Naive thymus-derived CD4-positive, alpha-beta T cell (primary cell): ENCODE data around the gene GRK1. TPM values are rescaled to one million over a fixed set of nuclear protein-coding genes. Genes with fewer than 3 reads are reported as not detected.
A peak's percentile ranks its signal among the peaks of the same experiment; 100 is the strongest.

Experiments used
- ATAC-seq: fragments of 150-1000 bp; cut with Tn5 transposase; 2 replicates; pipeline ENCODE4 v1.10.0; 2021; ENCODE audit warnings: mild to moderate bottlenecking, moderate library complexity
- CTCF ChIA-PET: fragments of 350-600 bp; sonication (Branson Sonifier 250); formaldehyde crosslinking; loops from one replicate; lab custom pipeline; 2021; ENCODE audit warnings: antibody characterized with exemption; lab: Charles Lee
- POLR2A ChIA-PET: fragments of 350-600 bp; sonication (Branson Sonifier 250); formaldehyde crosslinking; loops from one replicate; lab custom pipeline; 2021; ENCODE audit warnings: antibody characterized with exemption, inconsistent platforms; lab: Charles Lee
- DNase-seq, 9 donors: peaks; one replicate each; pipeline versions ENCODE4 v3.0.0 to v3.0.0-alpha.2; 2020 to 2022; ENCODE audit warnings: mixed read lengths in 1 of 9
- H3K27ac ChIP-seq: one replicate; pipeline ENCODE4 v1.7.0; 2013; ENCODE audit warnings: mild to moderate bottlenecking, low read depth, low read length, moderate library complexity
- H3K27me3 ChIP-seq, 2 donors: one replicate each; pipeline ENCODE4 v1.7.0; 2013; ENCODE audit warnings: low read length in 2 of 2, mild to moderate bottlenecking in 2 of 2, moderate library complexity in 2 of 2; ENCODE audit not compliant: control insufficient read depth in 2 of 2, insufficient read depth in 2 of 2
- H3K36me3 ChIP-seq, 3 experiments: 1 replicate in 2 of 3; 2 replicates in 1 of 3; pipeline ENCODE4 v1.7.0; 2013; ENCODE audit warnings: low read length in 3 of 3, mild to moderate bottlenecking in 3 of 3, moderate library complexity in 1 of 3; ENCODE audit not compliant: insufficient read depth in 3 of 3, control insufficient read depth in 2 of 3
- H3K4me1 ChIP-seq, 2 donors: one replicate each; pipeline ENCODE4 v1.7.0; 2013; ENCODE audit warnings: low read length in 2 of 2, mild to moderate bottlenecking in 2 of 2, moderate library complexity in 1 of 2; ENCODE audit not compliant: control insufficient read depth in 2 of 2, insufficient read depth in 2 of 2
- H3K4me3 ChIP-seq: 2 replicates; pipeline ENCODE4 v1.7.0; 2013; ENCODE audit warnings: mild to moderate bottlenecking, low read length
- H3K9me3 ChIP-seq, 3 experiments: 1 replicate in 2 of 3; 2 replicates in 1 of 3; pipeline ENCODE4 v1.7.0; 2013; ENCODE audit warnings: low read length in 3 of 3; ENCODE audit not compliant: control insufficient read depth in 2 of 3
- H3K27ac Mint-ChIP-seq, 9 donors: one replicate each; pipeline ENCODE4 v1.8.0; 2020 to 2022; ENCODE audit warnings: mixed read lengths in 9 of 9, mild to moderate bottlenecking in 8 of 9, moderate library complexity in 5 of 9, inconsistent platforms in 2 of 9
- H3K27me3 Mint-ChIP-seq, 5 donors: one replicate each; pipeline ENCODE4 v1.8.0; 2021 to 2022; ENCODE audit warnings: mixed read lengths in 5 of 5, mild to moderate bottlenecking in 1 of 5
- H3K36me3 Mint-ChIP-seq, 5 donors: one replicate each; pipeline ENCODE4 v1.8.0; 2020 to 2022; ENCODE audit warnings: mixed read lengths in 5 of 5, mild to moderate bottlenecking in 3 of 5, inconsistent platforms in 1 of 5
- H3K4me1 Mint-ChIP-seq, 7 donors: one replicate each; pipeline ENCODE4 v1.8.0; 2020 to 2022; ENCODE audit warnings: mixed read lengths in 7 of 7, mild to moderate bottlenecking in 3 of 7, inconsistent platforms in 1 of 7
- H3K4me3 Mint-ChIP-seq, 10 donors: one replicate each; pipeline ENCODE4 v1.8.0; 2020 to 2022; ENCODE audit warnings: mild to moderate bottlenecking in 10 of 10, mixed read lengths in 10 of 10, moderate library complexity in 6 of 10, inconsistent platforms in 2 of 10
- H3K9me3 Mint-ChIP-seq, 11 donors: one replicate each; pipeline ENCODE4 v1.8.0; 2020 to 2022; ENCODE audit warnings: mixed read lengths in 11 of 11, mild to moderate bottlenecking in 4 of 11, inconsistent platforms in 1 of 11, moderate library complexity in 1 of 11
- intact Hi-C, 2 donors: fragments of 100-400 bp; cut with micrococcal nuclease; formaldehyde crosslinking; loops; one replicate each; pipeline ENCODE4 v1.15.1; 2023
- polyA plus RNA-seq, 2 donors: library from polyadenylated mRNA; unstranded; fragments of 300-500 nt; fragmentation: Illumina TruSeq; gene quantifications; one replicate each; pipeline ENCODE4 v1.2.3, GENCODE V29; 2021
- total RNA-seq, 6 experiments: library from RNA in 5 of 6; stranded (reverse) in 5 of 6; gene quantifications; 1 replicate in 5 of 6; 2 replicates in 1 of 6; pipeline ENCODE4 v1.2.3 and lab custom pipeline; 2021 to 2026

The GRK1 gene
- total and polyA plus RNA-seq, 7 experiments from 2014 or later = not detected

DNA sequence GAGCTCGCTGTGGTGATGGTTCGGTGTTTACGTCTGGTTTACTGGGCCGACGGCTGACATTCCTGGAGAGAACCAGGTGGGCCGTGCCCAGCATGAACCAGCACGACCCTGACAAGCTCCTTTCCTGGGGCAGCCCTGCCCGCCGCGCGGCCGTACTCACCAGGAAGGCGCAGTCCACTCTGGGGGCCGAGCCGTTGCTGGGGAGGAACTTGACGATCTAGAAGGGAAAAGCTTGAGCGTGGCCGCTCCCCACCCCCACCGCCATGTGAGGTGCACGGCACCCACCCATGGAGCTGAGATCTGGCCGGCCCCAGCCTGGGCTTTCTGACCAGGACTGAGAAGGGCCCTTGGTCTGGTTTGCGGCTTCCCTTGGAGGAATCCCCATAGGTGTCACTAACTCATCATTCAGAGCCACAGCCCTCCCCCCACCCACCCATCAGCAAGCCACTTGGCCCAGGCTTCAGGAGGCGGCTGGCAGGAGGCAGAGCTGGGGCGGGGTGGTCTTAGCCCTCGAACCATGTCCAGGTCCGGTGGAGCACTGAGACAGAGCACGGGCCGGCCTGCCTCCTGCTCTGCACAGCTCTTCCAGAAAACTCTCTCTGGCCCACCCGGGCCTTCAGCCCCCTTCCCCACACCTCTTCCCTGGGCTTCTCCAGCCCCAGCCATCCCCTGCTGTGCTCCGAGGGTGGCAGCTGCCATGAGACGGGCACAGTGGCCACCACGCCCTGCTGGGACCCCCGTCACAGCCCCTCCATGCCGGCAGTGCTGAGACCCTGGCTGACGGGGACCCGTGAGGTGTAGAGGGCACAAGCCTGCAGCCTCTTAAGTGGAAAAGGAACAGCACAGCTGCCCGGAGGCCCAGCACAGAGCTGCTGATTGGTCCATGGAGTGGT lies 15.3 kb upstream of the GRK1 start:
- POLR2A ChIA-PET = no interaction called here
- Histone ChIP-seq H3K9me3 (no peaks in the 10 kb centered on the region), H3K4me3 (no peak overlapping the region), H3K4me1 (peaks cover 7 to 10% of the 10 kb centered on the region in 2 donors), H3K27ac (no peak overlapping the region), H3K36me3 (no peaks in the 10 kb centered on the region), H3K27me3 (no peaks in the 10 kb centered on the region)
- Mint-ChIP-seq H3K36me3 (no peaks in the 10 kb centered on the region), H3K27ac (no peak overlapping the region), H3K27me3 (no peaks in the 10 kb centered on the region), H3K9me3 (no peaks in the 10 kb centered on the region), H3K4me1 (peaks cover 4 to 23% (median 16%) of the 10 kb centered on the region in 7 donors), H3K4me3 (no peak overlapping the region)
- CTCF ChIA-PET = no interaction called here
- DNase-seq (no peak), ATAC-seq (no peak)
- intact Hi-C loops = no loop called here

DNA sequence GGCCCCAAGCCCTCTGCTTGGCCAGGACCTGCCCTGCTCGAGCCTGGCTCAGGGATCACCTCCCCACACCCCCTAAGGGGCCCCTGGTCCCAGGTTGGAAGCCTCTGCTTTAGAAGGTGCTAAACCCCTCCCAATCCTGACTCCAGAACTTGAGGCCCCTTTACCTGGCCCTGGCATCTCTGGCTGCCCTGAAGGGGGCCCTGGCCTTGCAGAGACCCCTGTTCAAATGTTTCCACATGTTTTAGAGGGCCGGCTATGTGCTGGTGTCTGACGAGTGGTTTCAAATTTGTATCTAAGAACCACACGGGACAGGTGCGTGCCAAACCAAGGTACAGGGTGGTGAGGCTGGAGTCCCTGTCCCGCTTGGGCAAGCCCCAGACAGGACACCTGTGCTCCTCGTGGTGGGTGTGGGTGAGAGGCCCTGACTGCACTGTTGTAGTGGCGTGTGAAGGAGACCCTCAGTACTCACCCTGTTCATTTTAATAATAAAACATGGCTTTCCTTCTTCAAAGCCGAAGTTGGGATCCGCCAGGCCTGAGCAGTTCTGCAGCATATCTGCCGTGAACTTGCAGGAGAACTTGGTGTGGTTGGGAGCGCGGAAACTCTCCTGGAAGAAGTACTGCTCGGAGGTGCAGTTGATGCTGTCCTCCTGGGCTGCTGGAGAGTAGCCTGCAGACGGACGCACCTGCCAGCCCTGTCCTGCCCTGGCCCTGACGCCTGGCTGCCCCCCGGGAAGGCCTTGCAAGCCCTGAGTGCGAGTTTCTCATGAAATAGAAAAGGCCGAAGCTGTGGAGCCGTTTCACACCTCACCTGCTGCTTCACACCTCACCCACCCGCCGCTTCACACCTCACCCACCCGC lies 14.4 kb upstream of the GRK1 start:
- no peak overlapping the region for H3K27ac ChIP-seq
- ChIA-PET CTCF (no interaction called here), POLR2A (no interaction called here)
- no peaks in the 10 kb centered on the region for H3K27me3 ChIP-seq
- H3K4me3 ChIP-seq = no peak overlapping the region
- H3K9me3 Mint-ChIP-seq = no peaks in the 10 kb centered on the region
- H3K27ac Mint-ChIP-seq = no peak overlapping the region
- DNase-seq (no peak), ATAC-seq (no peak)
- no peaks in the 10 kb centered on the region for H3K9me3 ChIP-seq
- H3K4me1 Mint-ChIP-seq = peaks cover 0 to 17% (median 7%) of the 10 kb centered on the region in 7 donors
- H3K4me3 Mint-ChIP-seq = no peak overlapping the region
- peaks cover 0 to 10% of the 10 kb centered on the region in 2 donors for H3K4me1 ChIP-seq
- no peaks in the 10 kb centered on the region for H3K36me3 ChIP-seq
- no peaks in the 10 kb centered on the region for H3K27me3 Mint-ChIP-seq
- intact Hi-C loops = no loop called here
- H3K36me3 Mint-ChIP-seq = no peaks in the 10 kb centered on the region

DNA sequence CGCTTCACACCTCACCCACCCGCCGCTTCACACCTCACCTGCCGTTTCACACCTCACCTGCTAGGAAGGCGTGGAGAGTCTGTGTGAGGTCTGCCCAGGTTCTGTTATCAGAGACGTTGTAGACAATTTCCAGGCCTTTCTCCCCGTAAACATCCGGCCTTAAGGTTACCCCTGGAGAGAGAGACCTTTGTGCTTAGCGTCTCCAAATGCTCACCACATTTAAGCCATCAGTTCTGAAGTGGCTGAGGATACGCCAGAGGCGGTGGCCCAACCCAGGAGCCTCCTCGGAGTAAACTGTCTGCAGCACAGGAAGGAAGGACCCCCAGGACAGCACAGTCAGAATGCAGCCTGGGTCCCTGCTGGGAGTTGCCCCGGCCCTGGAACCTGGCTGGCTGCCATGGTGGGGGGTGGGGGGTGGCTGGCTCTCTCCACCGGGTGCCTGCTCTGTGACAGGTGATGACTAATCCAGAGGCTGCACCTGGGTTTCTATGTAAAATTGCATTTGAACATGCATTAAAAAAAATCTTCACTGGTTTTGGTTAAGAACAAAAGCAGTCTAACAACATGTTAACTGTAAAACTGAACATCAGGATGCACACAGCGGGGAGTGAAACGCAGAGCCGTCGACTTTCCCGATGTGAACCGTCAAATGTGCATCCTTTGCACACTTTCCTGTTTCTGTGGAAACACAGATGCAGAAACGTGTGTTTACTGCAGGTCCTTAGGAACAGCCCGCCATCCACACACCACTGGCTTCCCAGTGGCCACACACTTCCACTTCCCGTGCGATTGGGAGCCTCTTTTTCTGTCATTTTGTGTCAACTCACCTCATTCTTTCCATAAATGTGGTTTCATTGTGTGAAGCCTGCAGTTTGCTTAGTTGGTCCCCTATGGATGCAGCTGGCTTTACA lies 13.5 kb upstream of the GRK1 start:
- H3K36me3 ChIP-seq = no peaks in the 10 kb centered on the region
- H3K4me1 Mint-ChIP-seq = peaks cover 0 to 8% (median 2%) of the 10 kb centered on the region in 7 donors
- peaks cover 0 to 10% of the 10 kb centered on the region in 2 donors for H3K4me1 ChIP-seq
- ChIA-PET POLR2A (no interaction called here), CTCF (no interaction called here)
- peak overlapping the region in 2 of 9 donors; percentile 22 to 27 for H3K27ac Mint-ChIP-seq
- no peaks in the 10 kb centered on the region for H3K9me3 Mint-ChIP-seq
- no peaks in the 10 kb centered on the region for H3K36me3 Mint-ChIP-seq
- H3K27me3 ChIP-seq = no peaks in the 10 kb centered on the region
- no peaks in the 10 kb centered on the region for H3K27me3 Mint-ChIP-seq
- H3K4me3 ChIP-seq = no peak overlapping the region
- H3K27ac ChIP-seq = no peak overlapping the region
- intact Hi-C loops = no loop called here
- DNase-seq (no peak), ATAC-seq (no peak)
- H3K9me3 ChIP-seq = no peaks in the 10 kb centered on the region
- H3K4me3 Mint-ChIP-seq = no peak overlapping the region

DNA sequence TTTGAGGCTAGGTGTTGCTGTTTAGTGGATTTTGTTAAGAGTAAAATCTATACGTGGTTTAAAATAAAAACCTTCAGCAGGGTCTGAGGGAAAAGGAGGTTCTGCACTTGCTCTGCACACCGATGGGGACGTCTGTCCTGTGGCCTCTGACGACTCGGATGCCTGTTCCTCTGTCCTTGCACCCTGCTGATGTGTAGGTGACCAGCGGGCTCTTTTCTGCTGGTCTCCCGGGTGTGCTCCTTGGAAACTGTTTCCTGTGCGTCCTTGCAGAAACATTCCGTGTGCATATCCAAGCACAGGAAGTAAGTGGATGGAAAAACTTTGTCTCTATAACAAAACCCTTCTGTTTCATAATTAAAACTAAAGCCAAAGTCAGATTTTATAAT lies 12.9 kb upstream of the GRK1 start:
- Histone ChIP-seq H3K27me3 (no peaks in the 10 kb centered on the region), H3K27ac (no peak overlapping the region), H3K9me3 (no peaks in the 10 kb centered on the region), H3K4me1 (peaks cover 0 to 10% of the 10 kb centered on the region in 2 donors), H3K36me3 (no peaks in the 10 kb centered on the region), H3K4me3 (no peak overlapping the region)
- ATAC-seq (no peak), DNase-seq (no peak)
- no peak overlapping the region for H3K4me3 Mint-ChIP-seq
- peak overlapping the region in 1 of 9 donors; percentile 27 for H3K27ac Mint-ChIP-seq
- no peaks in the 10 kb centered on the region for H3K9me3 Mint-ChIP-seq
- H3K4me1 Mint-ChIP-seq = peaks cover 0 to 7% (median 2%) of the 10 kb centered on the region in 7 donors
- POLR2A ChIA-PET = no interaction called here
- no peaks in the 10 kb centered on the region for H3K36me3 Mint-ChIP-seq
- no peaks in the 10 kb centered on the region for H3K27me3 Mint-ChIP-seq
- CTCF ChIA-PET = no interaction called here
- intact Hi-C loops = no loop called here

DNA sequence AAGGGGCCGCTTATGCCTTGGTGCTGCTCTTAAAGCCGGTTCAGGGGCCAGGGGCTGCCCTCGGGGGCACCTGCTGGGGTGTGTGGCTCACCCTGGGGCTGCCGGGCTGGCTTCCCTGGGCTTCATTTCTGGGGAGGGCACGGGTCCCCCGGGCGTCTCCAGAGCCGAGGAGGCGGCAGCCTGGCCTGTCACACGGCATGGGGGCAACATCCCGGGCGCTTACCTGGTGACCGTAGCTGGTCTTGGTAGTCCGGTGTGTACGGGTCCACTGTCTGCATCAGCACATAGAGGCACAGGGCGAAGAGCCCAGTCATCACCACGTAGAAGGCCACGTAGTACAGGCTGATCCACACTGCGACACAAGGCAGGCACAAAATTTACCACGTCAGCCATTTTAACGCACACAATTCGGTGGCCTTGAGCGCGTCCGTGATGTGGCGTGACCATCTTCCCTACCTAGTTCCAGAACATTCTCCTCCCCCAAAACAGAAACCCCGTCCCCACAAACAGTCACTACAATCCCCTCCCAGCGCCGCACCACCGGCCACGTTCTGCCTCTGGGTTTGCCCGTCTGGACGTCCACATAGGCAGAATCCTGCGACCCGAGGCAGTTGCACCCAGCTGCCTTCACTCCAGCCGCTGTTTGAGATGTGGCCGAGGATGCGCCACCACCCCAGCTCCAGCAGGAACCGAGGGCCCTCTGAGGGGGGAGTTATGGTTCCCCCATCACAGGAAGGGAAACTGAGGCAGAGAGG lies 12.3 kb upstream of the GRK1 start:
- H3K27me3 ChIP-seq = no peaks in the 10 kb centered on the region
- ATAC-seq (no peak), DNase-seq (no peak)
- peaks cover 0 to 10% of the 10 kb centered on the region in 2 donors for H3K4me1 ChIP-seq
- intact Hi-C loops = no loop called here
- Mint-ChIP-seq H3K36me3 (no peaks in the 10 kb centered on the region), H3K9me3 (no peaks in the 10 kb centered on the region), H3K27me3 (no peaks in the 10 kb centered on the region), H3K4me3 (no peak overlapping the region), H3K27ac (peak overlapping the region in 2 of 9 donors; percentile 63 to 74), H3K4me1 (peaks cover 0 to 7% (median 2%) of the 10 kb centered on the region in 7 donors)
- H3K27ac ChIP-seq = no peak overlapping the region
- H3K4me3 ChIP-seq = no peak overlapping the region
- ChIA-PET POLR2A (no interaction called here), CTCF (no interaction called here)
- no peaks in the 10 kb centered on the region for H3K9me3 ChIP-seq
- no peaks in the 10 kb centered on the region for H3K36me3 ChIP-seq
